ENCODE data around the gene SMAP1. TPM values are rescaled to one million over a fixed set of nuclear protein-coding genes. Genes with fewer than 3 reads are reported as not detected.
"Not testable (repeated sequence)": the region's sequence is repeated elsewhere in the genome, so short reads cannot be mapped to it uniquely, and the experiment has no call there.

SMAP1 gene
- total RNA-seq, 1 experiment from 2014 or later: 25.0 TPM

- not testable (repeated sequence) for DNase-seq (ENCODE audit: low read depth)
Observed at GRCh38 chr6:70740746-70741145, 73.1 kb downstream of the SMAP1 start.

GRCh38 chr6:70742462-70742861 is 74.8 kb downstream of the SMAP1 start:
- DNase-seq (ENCODE audit: low read depth): not testable (repeated sequence)

- DNase-seq (ENCODE audit: low read depth): no peak
Observed at GRCh38 chr6:70753870-70754380, 86.2 kb downstream of the SMAP1 start.

GRCh38 chr6:70758883-70759282 is 91.2 kb downstream of the SMAP1 start:
- no peak for DNase-seq (ENCODE audit: low read depth)

GRCh38 chr6:70763754-70764510 is 96.2 kb downstream of the SMAP1 start:
- no peak for DNase-seq (ENCODE audit: low read depth)

GRCh38 chr6:70764706-70765105 is 97.0 kb downstream of the SMAP1 start:
- DNase-seq (ENCODE audit: low read depth): no peak

GRCh38 chr6:70771351-70771750 is 103.7 kb downstream of the SMAP1 start:
- DNase-seq (ENCODE audit: low read depth): not testable (repeated sequence)

- no peak for DNase-seq (ENCODE audit: low read depth)
Observed at GRCh38 chr6:70779934-70780333, 112.3 kb downstream of the SMAP1 start.

- DNase-seq (ENCODE audit: low read depth): no peak
Observed at GRCh38 chr6:70790483-70791224, 123.0 kb downstream of the SMAP1 start.

GRCh38 chr6:70797625-70798024 is 129.9 kb downstream of the SMAP1 start:
- no peak for DNase-seq (ENCODE audit: low read depth)

GRCh38 chr6:70806086-70806485 is 138.4 kb downstream of the SMAP1 start:
- DNase-seq (ENCODE audit: low read depth): no peak

GRCh38 chr6:70811788-70812187 is 144.1 kb downstream of the SMAP1 start:
- no peak for DNase-seq (ENCODE audit: low read depth)

- no peak for DNase-seq (ENCODE audit: low read depth)
Observed at GRCh38 chr6:70813885-70814284, 146.2 kb downstream of the SMAP1 start.

- no peak for DNase-seq (ENCODE audit: low read depth)
Observed at GRCh38 chr6:70819646-70820045, 152.0 kb downstream of the SMAP1 start.

GRCh38 chr6:70820778-70821177 is 153.1 kb downstream of the SMAP1 start:
- no peak for DNase-seq (ENCODE audit: low read depth)

GRCh38 chr6:70821751-70822150 is 154.1 kb downstream of the SMAP1 start:
- no peak for DNase-seq (ENCODE audit: low read depth)

GRCh38 chr6:70823651-70824050 is 156.0 kb downstream of the SMAP1 start:
- no peak for DNase-seq (ENCODE audit: low read depth)

- no peak for DNase-seq (ENCODE audit: low read depth)
Observed at GRCh38 chr6:70831427-70831826, 163.7 kb downstream of the SMAP1 start.

- no peak for DNase-seq (ENCODE audit: low read depth)
Observed at GRCh38 chr6:70834520-70834919, 166.8 kb downstream of the SMAP1 start.

- DNase-seq (ENCODE audit: low read depth): no peak
Observed at GRCh38 chr6:70838907-70839285, 171.2 kb downstream of the SMAP1 start.

GRCh38 chr6:70839286-70840266 is 171.9 kb downstream of the SMAP1 start:
- no peak for DNase-seq (ENCODE audit: low read depth)

- no peak for DNase-seq (ENCODE audit: low read depth)
Observed at GRCh38 chr6:70841112-70841511, 173.4 kb downstream of the SMAP1 start.
